ENCODE data around the gene TUBA1C. TPM values are rescaled to one million over a fixed set of nuclear protein-coding genes. Genes with fewer than 3 reads are reported as not detected.

Gene TUBA1C
- polyA plus RNA-seq, 1 donor (not counting 4 experiments of a cell fraction or from before 2014, with no cell fraction given), result 1,922 TPM

- Histone ChIP-seq H3K9me3 (ENCODE audit: control insufficient read depth, low read depth, low read length) (no peaks in the 10 kb centered on the region), H3K79me2 (ENCODE audit: control insufficient read depth, insufficient read depth, low read length) (no peaks in the 10 kb centered on the region), H3K4me3 (ENCODE audit: control insufficient read depth in 2 of 3, extremely low read depth in 1 of 3, insufficient read depth in 2 of 3, low read depth in 1 of 3, low read length in 3 of 3) (no peak overlapping the region), H3K9me1 (ENCODE audit: control insufficient read depth, extremely low read depth, insufficient read depth, low read length) (no peaks in the 10 kb centered on the region), H3K27ac (ENCODE audit: control insufficient read depth, insufficient read depth, low read length) (no peak overlapping the region), H3K36me3 (ENCODE audit: control insufficient read depth in 2 of 2, extremely low read depth in 1 of 2, insufficient read depth in 2 of 2, low read length in 2 of 2) (no peaks in the 10 kb centered on the region), H2AFZ (ENCODE audit: control insufficient read depth, low read length) (no peak overlapping the region), H3K9ac (ENCODE audit: control insufficient read depth, extremely low read depth, insufficient read depth, low read length) (no peak overlapping the region), H3K4me2 (ENCODE audit: control insufficient read depth, extremely low read depth, insufficient read depth, low read depth, low read length) (no peak overlapping the region), H4K20me1 (ENCODE audit: control insufficient read depth, extremely low read depth, insufficient read depth, low read length) (no peaks in the 10 kb centered on the region), H3K27me3 (ENCODE audit: control insufficient read depth, extremely low read depth, insufficient read depth, low read length) (no peaks in the 10 kb centered on the region), H3K4me1 (ENCODE audit: control insufficient read depth, extremely low read depth, insufficient read depth, low read length) (peaks cover 3% of the 10 kb centered on the region)
- DNase-seq (ENCODE audit: low read depth, low spot score), result no peak
- dilution Hi-C loops (cut with MboI; ENCODE audit: extremely low pct_ligation_motif_present, low sequenced_read_pairs), result no loop called here
- FAIRE-seq, result no peak
- TF ChIP-seq CTCF (optimal IDR thresholded peaks at IDR 0.05 in 1 of 3, IDR thresholded peaks at IDR 0.05 in 1 of 3, conservative IDR thresholded peaks at IDR 0.05 in 1 of 3; ENCODE audit: extremely low read depth in 1 of 3, insufficient read depth in 2 of 3, low read length in 3 of 3) (no peak), EZH2 (IDR thresholded peaks at IDR 0.05; ENCODE audit: low read length) (no peak)
Observed at GRCh38 chr12:49220972-49221371, 43.9 kb upstream of the TUBA1C start.

GRCh38 chr12:49223122-49223521 is 41.8 kb upstream of the TUBA1C start:
- no peaks in the 10 kb centered on the region for H3K79me2 ChIP-seq (ENCODE audit: control insufficient read depth, insufficient read depth, low read length)
- H3K9ac ChIP-seq (ENCODE audit: control insufficient read depth, extremely low read depth, insufficient read depth, low read length), result no peak overlapping the region
- no peak overlapping the region for H3K4me2 ChIP-seq (ENCODE audit: control insufficient read depth, extremely low read depth, insufficient read depth, low read depth, low read length)
- no peak overlapping the region for H3K27ac ChIP-seq (ENCODE audit: control insufficient read depth, insufficient read depth, low read length)
- H3K9me3 ChIP-seq (ENCODE audit: control insufficient read depth, low read depth, low read length), result no peaks in the 10 kb centered on the region
- H3K27me3 ChIP-seq (ENCODE audit: control insufficient read depth, extremely low read depth, insufficient read depth, low read length), result no peaks in the 10 kb centered on the region
- no peak overlapping the region for H2AFZ ChIP-seq (ENCODE audit: control insufficient read depth, low read length)
- DNase-seq (ENCODE audit: low read depth, low spot score) (no peak), FAIRE-seq (no peak)
- dilution Hi-C loops (cut with MboI; ENCODE audit: extremely low pct_ligation_motif_present, low sequenced_read_pairs), result no loop called here
- H3K36me3 ChIP-seq (ENCODE audit: control insufficient read depth in 2 of 2, extremely low read depth in 1 of 2, insufficient read depth in 2 of 2, low read length in 2 of 2), result no peaks in the 10 kb centered on the region
- H3K4me3 ChIP-seq (ENCODE audit: control insufficient read depth in 2 of 3, extremely low read depth in 1 of 3, insufficient read depth in 2 of 3, low read depth in 1 of 3, low read length in 3 of 3), result no peak overlapping the region
- no peaks in the 10 kb centered on the region for H4K20me1 ChIP-seq (ENCODE audit: control insufficient read depth, extremely low read depth, insufficient read depth, low read length)
- no peaks in the 10 kb centered on the region for H3K9me1 ChIP-seq (ENCODE audit: control insufficient read depth, extremely low read depth, insufficient read depth, low read length)
- H3K4me1 ChIP-seq (ENCODE audit: control insufficient read depth, extremely low read depth, insufficient read depth, low read length), result peaks cover 3% of the 10 kb centered on the region
- no peak for TF ChIP-seq CTCF (optimal IDR thresholded peaks at IDR 0.05 in 1 of 3, IDR thresholded peaks at IDR 0.05 in 1 of 3, conservative IDR thresholded peaks at IDR 0.05 in 1 of 3; ENCODE audit: extremely low read depth in 1 of 3, insufficient read depth in 2 of 3, low read length in 3 of 3)
- TF ChIP-seq EZH2 (IDR thresholded peaks at IDR 0.05; ENCODE audit: low read length), result no peak
